T-helper 1 cell (primary cell): ENCODE data around the gene ARHGDIG.
"Not testable (repeated sequence)": the region's sequence is repeated elsewhere in the genome, so short reads cannot be mapped to it uniquely, and the experiment has no call there.

Source experiments
- DNase-seq, 5 donors: peaks; one replicate each; pipeline ENCODE4 v3.0.0-alpha.2; 2012 to 2020

The ARHGDIG gene

GRCh38 chr16:301950-302349 lies 21.6 kb downstream of the ARHGDIG start:
- no peak for DNase-seq

GRCh38 chr16:303760-304505 lies 23.5 kb downstream of the ARHGDIG start:
- DNase-seq = no peak

- DNase-seq = no peak
Observed at GRCh38 chr16:305916-306626, 25.7 kb downstream of the ARHGDIG start.

GRCh38 chr16:306911-307370 lies 26.6 kb downstream of the ARHGDIG start:
- DNase-seq = no peak

GRCh38 chr16:307691-308312 lies 27.4 kb downstream of the ARHGDIG start:
- no peak for DNase-seq

- no peak for DNase-seq
Observed at GRCh38 chr16:309476-309875, 29.1 kb downstream of the ARHGDIG start.

GRCh38 chr16:311725-312124 lies 31.3 kb downstream of the ARHGDIG start:
- DNase-seq = no peak

- DNase-seq = no peak
Observed at GRCh38 chr16:314351-314750, 34.0 kb downstream of the ARHGDIG start.

- DNase-seq = no peak
Observed at GRCh38 chr16:314795-315299, 34.5 kb downstream of the ARHGDIG start.

- no peak for DNase-seq
Observed at GRCh38 chr16:316741-317464, 36.5 kb downstream of the ARHGDIG start.

GRCh38 chr16:317583-317982 lies 37.2 kb downstream of the ARHGDIG start:
- no peak for DNase-seq

GRCh38 chr16:318628-319027 lies 38.2 kb downstream of the ARHGDIG start:
- no peak for DNase-seq

GRCh38 chr16:320206-320605 lies 39.8 kb downstream of the ARHGDIG start:
- DNase-seq = no peak

GRCh38 chr16:321532-321931 lies 41.1 kb downstream of the ARHGDIG start:
- DNase-seq = no peak

- no peak for DNase-seq
Observed at GRCh38 chr16:322476-323143, 42.2 kb downstream of the ARHGDIG start.

GRCh38 chr16:324201-324450 lies 43.7 kb downstream of the ARHGDIG start:
- no peak for DNase-seq

- DNase-seq = peak; percentile 61 to 73 (median 71)
Observed at GRCh38 chr16:324451-325334, 44.3 kb downstream of the ARHGDIG start.

- DNase-seq = no peak
Observed at GRCh38 chr16:325375-326145, 45.2 kb downstream of the ARHGDIG start.

- DNase-seq = no peak
Observed at GRCh38 chr16:330741-331140, 50.4 kb downstream of the ARHGDIG start.

GRCh38 chr16:331181-331814 lies 50.9 kb downstream of the ARHGDIG start:
- not testable (repeated sequence) for DNase-seq
